Activated CD8-positive, alpha-beta memory T cell treated with anti-CD3 and anti-CD28 coated beads, Interleukin-2, amount 50 U/mL, for 24 hours (primary cell): Measurements from ENCODE around the gene GABRR2.

Experiments used
- DNase-seq: peaks from one replicate; pipeline ENCODE4 v3.0.0-alpha.2; 2020; ENCODE audit errors: extremely low read depth

GABRR2 gene

DNA sequence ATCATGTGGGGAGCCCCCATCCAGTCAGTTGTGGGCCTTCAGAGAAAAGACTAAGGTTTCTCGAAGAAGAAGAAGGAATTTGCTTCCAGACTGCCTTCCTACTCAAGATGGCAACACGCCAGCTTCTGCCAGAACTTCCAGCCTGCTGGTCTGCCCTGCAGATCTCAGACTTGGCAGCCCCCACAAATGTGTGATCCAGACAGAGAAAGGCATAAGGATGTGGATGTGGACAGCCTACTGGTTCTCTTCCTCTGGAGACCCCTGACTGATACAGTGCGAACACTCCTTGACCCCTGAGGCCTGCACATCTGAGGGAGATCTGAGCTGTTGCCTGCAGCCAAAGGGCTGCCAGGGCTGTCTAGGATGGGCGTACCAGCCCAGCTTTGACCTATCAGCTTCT, 106.5 kb downstream of the GABRR2 start:
- no peak for DNase-seq
